ENCODE measurements around the gene NEBL. TPM values are rescaled to one million over a fixed set of nuclear protein-coding genes. Genes with fewer than 3 reads are reported as not detected.

NEBL gene
- 9.5 and 11.4 TPM in 2 replicates for total RNA-seq (2014; rRNA removed; shearing (Covaris generic))
- 2.3 and 2.6 TPM in 2 replicates for polyA plus RNA-seq (2016; fragmentation: Nextera tagmentation; extraction: Ambion mirVana)
- long read RNA-seq: 0 reads

DNA sequence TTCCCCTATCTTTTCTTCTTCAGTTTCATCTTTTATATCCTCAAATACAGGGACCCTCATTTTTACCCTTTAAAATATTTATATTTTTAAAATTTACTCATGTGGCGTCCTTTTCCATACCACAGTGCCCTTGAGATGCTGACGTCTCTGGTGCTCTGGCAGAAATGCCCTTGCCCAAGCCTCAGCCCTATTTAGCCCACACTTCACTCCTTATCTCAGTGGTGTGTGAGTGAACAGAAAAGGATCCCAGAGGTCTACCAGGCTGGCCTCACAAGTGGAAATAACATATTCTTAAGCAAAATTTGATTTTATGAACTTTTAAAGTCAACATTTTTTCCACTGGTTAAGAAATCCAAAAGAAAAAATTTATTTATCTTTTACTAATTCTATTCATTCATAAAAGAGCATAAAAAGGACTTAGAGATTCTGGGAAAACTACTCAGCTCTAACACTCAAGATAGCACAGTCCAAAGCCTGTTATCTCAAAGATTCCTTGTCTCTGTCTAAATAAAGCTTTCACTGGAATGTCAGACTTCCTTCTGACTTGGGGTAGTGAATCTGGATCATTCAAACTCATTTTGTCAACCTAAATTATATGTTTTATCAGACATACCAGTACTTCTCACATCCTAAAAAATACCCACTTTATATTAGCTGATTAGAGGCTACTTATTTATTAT is at the start of gene NEBL:
Gene NEBL, minus strand, starts transcription at position 166 of the 680 bp plus-strand sequence. Its CDS starts 106 bp downstream, at position 60.
- no peak within 1 kb of the TSS for H3K27ac Mint-ChIP-seq
- H3K4me2 ChIP-seq: no peak within 1 kb of the TSS

More for the DNA sequence above, at the start of gene NEBL:
- H3K36me3 ChIP-seq (ENCODE audit: insufficient read depth): no peaks in the 10 kb centered on the region
- H2AFZ ChIP-seq: no peak within 1 kb of the TSS
- no peaks in the 10 kb centered on the region for H3F3A ChIP-seq (replicated peaks; ENCODE audit: low read depth)
- no peaks in the 10 kb centered on the region for H3K27me3 ChIP-seq (ENCODE audit: insufficient read depth)
- no peak within 1 kb of the TSS for H3K27ac ChIP-seq (ENCODE audit: low read depth)
- TF ChIP-seq POLR2AphosphoS5 (IDR thresholded peaks at IDR 0.05; ENCODE audit: low read depth) (no peak), EZH2phosphoT487 (IDR thresholded peaks at IDR 0.05; ENCODE audit: unreplicated experiment) (no peak), JUNB (IDR thresholded peaks at IDR 0.05; ENCODE audit: unreplicated experiment) (no peak), ZNF331 (CRISPR knock-in tag; IDR thresholded peaks at IDR 0.05; ENCODE audit: low read depth) (no peak), CREB1 (CRISPR knock-in tag; IDR thresholded peaks at IDR 0.05; ENCODE audit: low read depth) (no peak), ZNF114 (CRISPR knock-in tag; IDR thresholded peaks at IDR 0.05) (no peak), EZH2 (IDR thresholded peaks at IDR 0.05; ENCODE audit: low read depth, unreplicated experiment) (no peak), STAT1 (IDR thresholded peaks at IDR 0.05; ENCODE audit: unreplicated experiment) (no peak), NANOG (IDR thresholded peaks at IDR 0.05; ENCODE audit: borderline replicate concordance) (no peak), CTCF (conservative IDR thresholded peaks at IDR 0.05; ENCODE audit: low read depth in 2 of 2) (no peak), ETS1 (IDR thresholded peaks at IDR 0.05) (no peak), ZNF462 (CRISPR knock-in tag; IDR thresholded peaks at IDR 0.05) (no peak)
- TF ChIP-seq, protein P1, sequence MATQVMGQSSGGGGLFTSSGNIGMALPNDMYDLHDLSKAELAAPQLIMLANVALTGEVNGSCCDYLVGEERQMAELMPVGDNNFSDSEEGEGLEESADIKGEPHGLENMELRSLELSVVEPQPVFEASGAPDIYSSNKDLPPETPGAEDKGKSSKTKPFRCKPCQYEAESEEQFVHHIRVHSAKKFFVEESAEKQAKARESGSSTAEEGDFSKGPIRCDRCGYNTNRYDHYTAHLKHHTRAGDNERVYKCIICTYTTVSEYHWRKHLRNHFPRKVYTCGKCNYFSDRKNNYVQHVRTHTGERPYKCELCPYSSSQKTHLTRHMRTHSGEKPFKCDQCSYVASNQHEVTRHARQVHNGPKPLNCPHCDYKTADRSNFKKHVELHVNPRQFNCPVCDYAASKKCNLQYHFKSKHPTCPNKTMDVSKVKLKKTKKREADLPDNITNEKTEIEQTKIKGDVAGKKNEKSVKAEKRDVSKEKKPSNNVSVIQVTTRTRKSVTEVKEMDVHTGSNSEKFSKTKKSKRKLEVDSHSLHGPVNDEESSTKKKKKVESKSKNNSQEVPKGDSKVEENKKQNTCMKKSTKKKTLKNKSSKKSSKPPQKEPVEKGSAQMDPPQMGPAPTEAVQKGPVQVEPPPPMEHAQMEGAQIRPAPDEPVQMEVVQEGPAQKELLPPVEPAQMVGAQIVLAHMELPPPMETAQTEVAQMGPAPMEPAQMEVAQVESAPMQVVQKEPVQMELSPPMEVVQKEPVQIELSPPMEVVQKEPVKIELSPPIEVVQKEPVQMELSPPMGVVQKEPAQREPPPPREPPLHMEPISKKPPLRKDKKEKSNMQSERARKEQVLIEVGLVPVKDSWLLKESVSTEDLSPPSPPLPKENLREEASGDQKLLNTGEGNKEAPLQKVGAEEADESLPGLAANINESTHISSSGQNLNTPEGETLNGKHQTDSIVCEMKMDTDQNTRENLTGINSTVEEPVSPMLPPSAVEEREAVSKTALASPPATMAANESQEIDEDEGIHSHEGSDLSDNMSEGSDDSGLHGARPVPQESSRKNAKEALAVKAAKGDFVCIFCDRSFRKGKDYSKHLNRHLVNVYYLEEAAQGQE (IDR thresholded peaks at IDR 0.05; ENCODE audit: unreplicated experiment): no peak
- H3K4me1 Mint-ChIP-seq: peaks cover 5% of the 10 kb centered on the region
- no peaks in the 10 kb centered on the region for H4K20me1 ChIP-seq (replicated peaks; ENCODE audit: insufficient read depth)
- DNase-seq (ENCODE audit: low spot score): no peak
- H3K79me2 ChIP-seq (replicated peaks; ENCODE audit: insufficient read depth): no peaks in the 10 kb centered on the region
- no peaks in the 10 kb centered on the region for H3K36me3 Mint-ChIP-seq (ENCODE audit: low read depth)
- H3K4me1 ChIP-seq (ENCODE audit: insufficient read depth): no peaks in the 10 kb centered on the region; the same call in 1 of the 2 replicates
- no peak within 1 kb of the TSS for H3K4me3 Mint-ChIP-seq
- H3K4me3 ChIP-seq: no peak within 1 kb of the TSS
- no peaks in the 10 kb centered on the region for H3K9me2 ChIP-seq (ENCODE audit: insufficient read depth)
- H3K27me3 Mint-ChIP-seq (ENCODE audit: insufficient read depth, low read depth, poor library complexity): no peaks in the 10 kb centered on the region
- no peaks in the 10 kb centered on the region for H3K9me3 Mint-ChIP-seq
- ATAC-seq: no peak

Data from GM23338 (cell line).